Measurements from ENCODE around the gene THOP1.

DNA sequence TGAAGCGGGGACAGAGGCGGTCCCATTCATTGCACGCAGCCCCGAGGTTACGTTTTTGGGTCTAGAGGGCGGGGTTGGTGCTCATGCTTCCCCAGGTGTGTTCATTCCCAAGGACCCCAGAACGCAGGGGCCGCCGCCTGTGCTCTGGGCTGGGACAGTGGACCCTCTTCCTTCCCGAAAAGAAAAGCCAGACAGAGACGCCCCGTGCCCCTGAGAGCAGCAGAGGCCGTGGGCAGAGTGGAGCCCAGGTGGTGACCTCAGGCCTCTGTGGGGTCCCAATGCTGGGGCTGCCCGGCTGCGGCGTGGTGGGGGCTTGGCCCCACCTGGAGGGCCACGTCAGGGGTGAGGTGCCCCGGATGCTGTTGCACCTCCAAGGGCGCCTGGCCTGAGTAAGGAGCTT lies 17.6 kb upstream of the THOP1 start:
- TF ChIP-seq, protein P1, sequence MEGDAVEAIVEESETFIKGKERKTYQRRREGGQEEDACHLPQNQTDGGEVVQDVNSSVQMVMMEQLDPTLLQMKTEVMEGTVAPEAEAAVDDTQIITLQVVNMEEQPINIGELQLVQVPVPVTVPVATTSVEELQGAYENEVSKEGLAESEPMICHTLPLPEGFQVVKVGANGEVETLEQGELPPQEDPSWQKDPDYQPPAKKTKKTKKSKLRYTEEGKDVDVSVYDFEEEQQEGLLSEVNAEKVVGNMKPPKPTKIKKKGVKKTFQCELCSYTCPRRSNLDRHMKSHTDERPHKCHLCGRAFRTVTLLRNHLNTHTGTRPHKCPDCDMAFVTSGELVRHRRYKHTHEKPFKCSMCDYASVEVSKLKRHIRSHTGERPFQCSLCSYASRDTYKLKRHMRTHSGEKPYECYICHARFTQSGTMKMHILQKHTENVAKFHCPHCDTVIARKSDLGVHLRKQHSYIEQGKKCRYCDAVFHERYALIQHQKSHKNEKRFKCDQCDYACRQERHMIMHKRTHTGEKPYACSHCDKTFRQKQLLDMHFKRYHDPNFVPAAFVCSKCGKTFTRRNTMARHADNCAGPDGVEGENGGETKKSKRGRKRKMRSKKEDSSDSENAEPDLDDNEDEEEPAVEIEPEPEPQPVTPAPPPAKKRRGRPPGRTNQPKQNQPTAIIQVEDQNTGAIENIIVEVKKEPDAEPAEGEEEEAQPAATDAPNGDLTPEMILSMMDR (IDR thresholded peaks at IDR 0.05): no peak
- TF ChIP-seq EP300 (IDR thresholded peaks at IDR 0.05): no peak
- TF ChIP-seq POLR2A (IDR thresholded peaks at IDR 0.05): no peak

All from ovary (tissue), 3 donors.